ENCODE data around the gene RER1.

RER1 gene

DNA sequence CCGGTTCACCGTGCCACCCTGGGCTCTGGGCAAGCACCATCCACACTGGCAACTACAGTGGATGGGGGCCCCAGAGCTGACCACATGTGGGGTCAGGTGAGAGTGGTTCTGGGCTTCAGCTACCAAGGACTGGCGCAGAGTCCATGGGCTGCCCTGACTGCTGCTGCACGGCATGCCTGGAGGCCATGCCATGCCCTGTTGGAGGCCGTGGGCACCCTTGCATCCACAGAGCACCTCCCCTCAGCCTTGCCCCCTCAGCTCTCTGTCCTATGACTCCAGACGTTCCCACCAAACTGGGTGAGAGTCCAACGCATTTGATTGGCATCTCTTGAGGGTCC lies 15.7 kb upstream of the RER1 start:
- H3F3A ChIP-seq (ENCODE audit: insufficient read depth) = no peaks in the 10 kb centered on the region
- no peak overlapping the region for H3K9ac ChIP-seq (ENCODE audit: low read length)
- no peak overlapping the region for H3K4me3 ChIP-seq (ENCODE audit: insufficient read depth, low read length, poor library complexity, severe bottlenecking)
- no peak overlapping the region for H2AFZ ChIP-seq (ENCODE audit: low read depth, low read length, severe bottlenecking)
- no peaks in the 10 kb centered on the region for H3K36me3 ChIP-seq (ENCODE audit: low read length)
- H3K9me3 ChIP-seq (ENCODE audit: insufficient read depth, low read length) = no peaks in the 10 kb centered on the region
- no peaks in the 10 kb centered on the region for H4K20me1 ChIP-seq (ENCODE audit: low read depth, low read length)
- TF ChIP-seq, protein P1, sequence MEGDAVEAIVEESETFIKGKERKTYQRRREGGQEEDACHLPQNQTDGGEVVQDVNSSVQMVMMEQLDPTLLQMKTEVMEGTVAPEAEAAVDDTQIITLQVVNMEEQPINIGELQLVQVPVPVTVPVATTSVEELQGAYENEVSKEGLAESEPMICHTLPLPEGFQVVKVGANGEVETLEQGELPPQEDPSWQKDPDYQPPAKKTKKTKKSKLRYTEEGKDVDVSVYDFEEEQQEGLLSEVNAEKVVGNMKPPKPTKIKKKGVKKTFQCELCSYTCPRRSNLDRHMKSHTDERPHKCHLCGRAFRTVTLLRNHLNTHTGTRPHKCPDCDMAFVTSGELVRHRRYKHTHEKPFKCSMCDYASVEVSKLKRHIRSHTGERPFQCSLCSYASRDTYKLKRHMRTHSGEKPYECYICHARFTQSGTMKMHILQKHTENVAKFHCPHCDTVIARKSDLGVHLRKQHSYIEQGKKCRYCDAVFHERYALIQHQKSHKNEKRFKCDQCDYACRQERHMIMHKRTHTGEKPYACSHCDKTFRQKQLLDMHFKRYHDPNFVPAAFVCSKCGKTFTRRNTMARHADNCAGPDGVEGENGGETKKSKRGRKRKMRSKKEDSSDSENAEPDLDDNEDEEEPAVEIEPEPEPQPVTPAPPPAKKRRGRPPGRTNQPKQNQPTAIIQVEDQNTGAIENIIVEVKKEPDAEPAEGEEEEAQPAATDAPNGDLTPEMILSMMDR (IDR thresholded peaks at IDR 0.05; ENCODE audit: insufficient read depth, low read length, poor library complexity, severe bottlenecking) = no peak
- no peak for TF ChIP-seq EZH2phosphoT487 (conservative IDR thresholded peaks at IDR 0.05; ENCODE audit: low read length)
- H3K27ac ChIP-seq (ENCODE audit: low read depth, low read length) = no peak overlapping the region
- H3K9me2 ChIP-seq (replicated peaks; ENCODE audit: insufficient read depth, low read length) = no peaks in the 10 kb centered on the region
- H3K4me2 ChIP-seq (ENCODE audit: low read depth, low read length, poor library complexity, severe bottlenecking) = no peak overlapping the region
- H3K79me2 ChIP-seq (ENCODE audit: insufficient read depth, low read length) = no peaks in the 10 kb centered on the region
- H3K27me3 ChIP-seq (ENCODE audit: low read length) = no peaks in the 10 kb centered on the region

DNA sequence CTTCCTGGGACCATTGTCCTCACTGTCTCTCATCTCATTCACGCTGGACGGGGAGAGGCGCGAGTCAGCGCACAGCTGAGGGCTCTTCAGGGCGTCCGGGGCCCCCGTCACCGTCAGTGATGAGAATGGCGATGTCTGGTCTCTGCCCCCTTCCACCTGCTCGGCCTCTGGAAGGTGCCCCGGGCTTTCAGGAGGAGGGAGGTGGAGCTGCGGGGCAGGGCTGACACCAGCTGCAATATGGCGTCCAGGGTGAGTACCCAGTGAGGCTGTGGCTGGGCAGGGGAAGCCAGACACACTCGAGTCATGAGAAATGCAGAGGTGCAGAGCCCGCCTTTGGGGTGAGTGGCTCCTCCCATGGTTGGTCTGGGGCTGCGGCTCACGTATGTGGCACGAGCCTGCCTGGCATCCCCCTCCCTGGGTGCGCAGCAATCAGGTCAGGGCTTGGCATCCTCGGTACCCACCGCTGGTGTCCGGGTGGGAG lies 15.3 kb upstream of the RER1 start:
- Histone ChIP-seq H3K79me2 (ENCODE audit: insufficient read depth, low read length) (no peaks in the 10 kb centered on the region), H3K9ac (ENCODE audit: low read length) (no peak overlapping the region), H2AFZ (ENCODE audit: low read depth, low read length, severe bottlenecking) (no peak overlapping the region), H3K27ac (ENCODE audit: low read depth, low read length) (no peak overlapping the region), H4K20me1 (ENCODE audit: low read depth, low read length) (no peaks in the 10 kb centered on the region), H3F3A (ENCODE audit: insufficient read depth) (no peaks in the 10 kb centered on the region), H3K36me3 (ENCODE audit: low read length) (no peaks in the 10 kb centered on the region), H3K27me3 (ENCODE audit: low read length) (no peaks in the 10 kb centered on the region), H3K9me2 (replicated peaks; ENCODE audit: insufficient read depth, low read length) (no peaks in the 10 kb centered on the region), H3K9me3 (ENCODE audit: insufficient read depth, low read length) (no peaks in the 10 kb centered on the region), H3K4me3 (ENCODE audit: insufficient read depth, low read length, poor library complexity, severe bottlenecking) (no peak overlapping the region), H3K4me2 (ENCODE audit: low read depth, low read length, poor library complexity, severe bottlenecking) (no peak overlapping the region)
- no peak for TF ChIP-seq EZH2phosphoT487 (conservative IDR thresholded peaks at IDR 0.05; ENCODE audit: low read length)
- TF ChIP-seq, protein P1 (IDR thresholded peaks at IDR 0.05; ENCODE audit: insufficient read depth, low read length, poor library complexity, severe bottlenecking) = no peak

DNA sequence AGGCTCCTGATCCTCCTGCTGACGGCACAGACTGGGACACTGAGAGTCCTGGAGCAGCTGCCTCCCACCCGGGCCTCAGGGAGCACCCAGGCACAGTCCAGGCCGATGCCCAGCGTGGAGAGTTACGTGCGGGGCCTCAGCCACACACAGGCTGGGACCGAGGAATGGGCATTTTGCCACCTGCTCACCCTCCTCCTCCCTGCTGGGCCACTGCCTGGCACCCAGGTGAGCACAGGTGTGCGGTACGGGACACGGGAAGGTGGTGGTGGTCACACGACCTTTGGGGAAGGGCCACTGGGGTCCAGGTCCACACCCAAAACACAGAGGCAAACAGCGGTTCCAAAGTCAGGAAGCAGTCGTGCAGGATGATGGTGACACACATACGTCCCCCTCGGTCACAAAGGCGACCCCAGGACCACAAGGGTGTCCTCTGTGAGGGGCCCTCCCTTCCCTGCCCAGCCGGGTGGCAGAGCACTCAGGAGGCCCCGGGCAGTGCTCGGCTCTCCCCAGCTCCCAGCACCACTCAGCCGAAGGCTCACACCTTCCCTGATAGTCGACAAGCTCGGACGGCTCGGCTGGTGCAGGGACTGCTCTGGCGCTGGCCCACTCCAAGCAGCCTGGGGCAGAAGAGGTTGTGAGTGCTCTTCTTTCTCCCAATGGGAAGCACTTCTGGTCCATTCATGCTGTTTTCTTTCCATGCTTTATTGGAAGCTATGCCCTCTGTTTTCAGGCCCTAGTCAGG lies 14.5 kb upstream of the RER1 start:
- Histone ChIP-seq H3K9me3 (ENCODE audit: insufficient read depth, low read length) (no peaks in the 10 kb centered on the region), H3K27ac (ENCODE audit: low read depth, low read length) (no peak overlapping the region), H3F3A (ENCODE audit: insufficient read depth) (no peaks in the 10 kb centered on the region), H3K4me2 (ENCODE audit: low read depth, low read length, poor library complexity, severe bottlenecking) (no peak overlapping the region), H3K36me3 (ENCODE audit: low read length) (no peaks in the 10 kb centered on the region), H3K79me2 (ENCODE audit: insufficient read depth, low read length) (no peaks in the 10 kb centered on the region), H4K20me1 (ENCODE audit: low read depth, low read length) (no peaks in the 10 kb centered on the region), H3K27me3 (ENCODE audit: low read length) (no peaks in the 10 kb centered on the region), H3K4me3 (ENCODE audit: insufficient read depth, low read length, poor library complexity, severe bottlenecking) (no peak overlapping the region), H3K9me2 (replicated peaks; ENCODE audit: insufficient read depth, low read length) (no peaks in the 10 kb centered on the region), H3K9ac (ENCODE audit: low read length) (no peak overlapping the region), H2AFZ (ENCODE audit: low read depth, low read length, severe bottlenecking) (no peak overlapping the region)
- no peak for TF ChIP-seq EZH2phosphoT487 (conservative IDR thresholded peaks at IDR 0.05; ENCODE audit: low read length)
- TF ChIP-seq, protein P1 (IDR thresholded peaks at IDR 0.05; ENCODE audit: insufficient read depth, low read length, poor library complexity, severe bottlenecking) = no peak

Measured in SU-DHL-6 (cell line).